Measurements from ENCODE around the gene MID1. TPM values are rescaled to one million over a fixed set of nuclear protein-coding genes. Genes with fewer than 3 reads are reported as not detected.

The MID1 gene
- total RNA-seq, 1 experiment from 2014 or later, result 32.4 TPM

DNA sequence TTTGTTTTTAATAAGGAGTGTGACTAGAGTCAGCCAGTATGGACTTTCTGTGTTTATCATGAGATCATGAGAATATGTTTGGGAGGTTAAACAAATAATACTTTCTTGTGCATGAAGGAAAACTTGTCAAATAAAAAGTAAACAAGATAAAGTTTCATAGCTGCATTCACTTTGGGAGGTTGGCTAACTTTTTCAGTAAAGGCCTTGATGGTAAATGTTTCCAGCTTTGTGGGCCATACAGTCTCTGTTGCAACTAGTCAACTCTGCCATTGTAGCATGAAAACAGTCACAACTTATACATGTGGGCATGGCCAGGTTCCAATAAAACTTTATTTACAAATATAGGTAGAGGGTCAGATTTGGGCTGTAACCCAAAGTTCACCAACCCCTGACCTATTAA, 150.4 kb downstream of the MID1 start:
- Histone ChIP-seq H3K27me3 (ENCODE audit: control insufficient read depth, insufficient read depth, low read length) (no peaks in the 10 kb centered on the region), H3K4me3 (ENCODE audit: low read depth in 2 of 2, low read length in 2 of 2) (no peak overlapping the region), H3K4me1 (ENCODE audit: control insufficient read depth, insufficient read depth, low read length) (no peaks in the 10 kb centered on the region), H3K36me3 (ENCODE audit: control insufficient read depth, insufficient read depth, low read length) (peaks cover 2% of the 10 kb centered on the region; the same call in 1 of the 2 replicates), H3K9me3 (ENCODE audit: control insufficient read depth, insufficient read depth, low read depth, low read length) (no peaks in the 10 kb centered on the region), H3K27ac (ENCODE audit: low read length) (no peak overlapping the region)
- ATAC-seq (no peak), DNase-seq (ENCODE audit: low read depth, low spot score) (no peak)
- POLR2A ChIA-PET, result no interaction called here
- in situ Hi-C loops (cut with HindIII; ENCODE audit: low pct_unique_long_range_greater_than_20kb, low sequenced_read_pairs) (no loop called here), intact Hi-C loops (cut with micrococcal nuclease; ENCODE audit: unreplicated experiment) (no loop called here)
- no peak for TF ChIP-seq SIN3A (IDR thresholded peaks at IDR 0.05; ENCODE audit: borderline replicate concordance, insufficient read depth, low read depth, low read length)
- no peak for TF ChIP-seq TCF7L2 (IDR thresholded peaks at IDR 0.05; ENCODE audit: low read depth, low read length)
- TF ChIP-seq, protein P1, sequence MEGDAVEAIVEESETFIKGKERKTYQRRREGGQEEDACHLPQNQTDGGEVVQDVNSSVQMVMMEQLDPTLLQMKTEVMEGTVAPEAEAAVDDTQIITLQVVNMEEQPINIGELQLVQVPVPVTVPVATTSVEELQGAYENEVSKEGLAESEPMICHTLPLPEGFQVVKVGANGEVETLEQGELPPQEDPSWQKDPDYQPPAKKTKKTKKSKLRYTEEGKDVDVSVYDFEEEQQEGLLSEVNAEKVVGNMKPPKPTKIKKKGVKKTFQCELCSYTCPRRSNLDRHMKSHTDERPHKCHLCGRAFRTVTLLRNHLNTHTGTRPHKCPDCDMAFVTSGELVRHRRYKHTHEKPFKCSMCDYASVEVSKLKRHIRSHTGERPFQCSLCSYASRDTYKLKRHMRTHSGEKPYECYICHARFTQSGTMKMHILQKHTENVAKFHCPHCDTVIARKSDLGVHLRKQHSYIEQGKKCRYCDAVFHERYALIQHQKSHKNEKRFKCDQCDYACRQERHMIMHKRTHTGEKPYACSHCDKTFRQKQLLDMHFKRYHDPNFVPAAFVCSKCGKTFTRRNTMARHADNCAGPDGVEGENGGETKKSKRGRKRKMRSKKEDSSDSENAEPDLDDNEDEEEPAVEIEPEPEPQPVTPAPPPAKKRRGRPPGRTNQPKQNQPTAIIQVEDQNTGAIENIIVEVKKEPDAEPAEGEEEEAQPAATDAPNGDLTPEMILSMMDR (IDR thresholded peaks at IDR 0.05), result no peak
- TF ChIP-seq, protein P2, sequence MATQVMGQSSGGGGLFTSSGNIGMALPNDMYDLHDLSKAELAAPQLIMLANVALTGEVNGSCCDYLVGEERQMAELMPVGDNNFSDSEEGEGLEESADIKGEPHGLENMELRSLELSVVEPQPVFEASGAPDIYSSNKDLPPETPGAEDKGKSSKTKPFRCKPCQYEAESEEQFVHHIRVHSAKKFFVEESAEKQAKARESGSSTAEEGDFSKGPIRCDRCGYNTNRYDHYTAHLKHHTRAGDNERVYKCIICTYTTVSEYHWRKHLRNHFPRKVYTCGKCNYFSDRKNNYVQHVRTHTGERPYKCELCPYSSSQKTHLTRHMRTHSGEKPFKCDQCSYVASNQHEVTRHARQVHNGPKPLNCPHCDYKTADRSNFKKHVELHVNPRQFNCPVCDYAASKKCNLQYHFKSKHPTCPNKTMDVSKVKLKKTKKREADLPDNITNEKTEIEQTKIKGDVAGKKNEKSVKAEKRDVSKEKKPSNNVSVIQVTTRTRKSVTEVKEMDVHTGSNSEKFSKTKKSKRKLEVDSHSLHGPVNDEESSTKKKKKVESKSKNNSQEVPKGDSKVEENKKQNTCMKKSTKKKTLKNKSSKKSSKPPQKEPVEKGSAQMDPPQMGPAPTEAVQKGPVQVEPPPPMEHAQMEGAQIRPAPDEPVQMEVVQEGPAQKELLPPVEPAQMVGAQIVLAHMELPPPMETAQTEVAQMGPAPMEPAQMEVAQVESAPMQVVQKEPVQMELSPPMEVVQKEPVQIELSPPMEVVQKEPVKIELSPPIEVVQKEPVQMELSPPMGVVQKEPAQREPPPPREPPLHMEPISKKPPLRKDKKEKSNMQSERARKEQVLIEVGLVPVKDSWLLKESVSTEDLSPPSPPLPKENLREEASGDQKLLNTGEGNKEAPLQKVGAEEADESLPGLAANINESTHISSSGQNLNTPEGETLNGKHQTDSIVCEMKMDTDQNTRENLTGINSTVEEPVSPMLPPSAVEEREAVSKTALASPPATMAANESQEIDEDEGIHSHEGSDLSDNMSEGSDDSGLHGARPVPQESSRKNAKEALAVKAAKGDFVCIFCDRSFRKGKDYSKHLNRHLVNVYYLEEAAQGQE (IDR thresholded peaks at IDR 0.05; ENCODE audit: insufficient read depth in 1 of 2, low read depth in 2 of 2, low read length in 1 of 2), result no peak
- no peak for TF ChIP-seq POLR2AphosphoS5 (IDR thresholded peaks at IDR 0.05; ENCODE audit: low read depth, low read length)
- BruUV-seq (replicated peaks), result no TSS peak
- CTCF ChIA-PET, result no interaction called here

DNA sequence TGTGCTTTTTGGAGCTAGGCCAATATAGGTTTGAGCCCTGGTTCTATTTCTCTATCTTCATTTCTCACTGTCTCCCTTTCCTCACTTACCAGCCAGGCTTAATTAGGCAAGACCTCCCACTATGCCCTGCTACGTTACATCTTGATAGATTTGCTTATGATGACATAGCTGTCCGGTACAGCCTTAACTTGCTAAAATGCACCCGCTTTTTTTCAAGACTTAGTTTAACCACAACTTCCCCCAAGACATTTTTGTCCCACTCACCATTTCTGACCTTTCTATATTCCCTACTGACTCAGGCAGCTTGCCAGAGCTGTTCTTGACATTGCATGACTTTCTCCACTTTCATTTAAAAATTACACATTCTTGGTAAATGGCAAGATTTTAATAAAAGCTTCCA, 152.6 kb downstream of the MID1 start:
- TF ChIP-seq POLR2AphosphoS5 (IDR thresholded peaks at IDR 0.05; ENCODE audit: low read depth, low read length) (no peak), TCF7L2 (IDR thresholded peaks at IDR 0.05; ENCODE audit: low read depth, low read length) (no peak), SIN3A (IDR thresholded peaks at IDR 0.05; ENCODE audit: borderline replicate concordance, insufficient read depth, low read depth, low read length) (no peak)
- TF ChIP-seq, protein P2 (IDR thresholded peaks at IDR 0.05; ENCODE audit: insufficient read depth in 1 of 2, low read depth in 2 of 2, low read length in 1 of 2), result no peak
- TF ChIP-seq, protein P1 (IDR thresholded peaks at IDR 0.05), result no peak
- Histone ChIP-seq H3K27me3 (ENCODE audit: control insufficient read depth, insufficient read depth, low read length) (no peaks in the 10 kb centered on the region), H3K36me3 (ENCODE audit: control insufficient read depth, insufficient read depth, low read length) (peaks cover 2% of the 10 kb centered on the region; the same call in 1 of the 2 replicates), H3K9me3 (ENCODE audit: control insufficient read depth, insufficient read depth, low read depth, low read length) (no peaks in the 10 kb centered on the region), H3K27ac (ENCODE audit: low read length) (no peak overlapping the region), H3K4me3 (ENCODE audit: low read depth in 2 of 2, low read length in 2 of 2) (no peak overlapping the region), H3K4me1 (ENCODE audit: control insufficient read depth, insufficient read depth, low read length) (no peaks in the 10 kb centered on the region)
- ATAC-seq (no peak), DNase-seq (ENCODE audit: low read depth, low spot score) (no peak)
- ChIA-PET POLR2A (no interaction called here), CTCF (no interaction called here)
- intact Hi-C loops (cut with micrococcal nuclease; ENCODE audit: unreplicated experiment) (no loop called here), in situ Hi-C loops (cut with HindIII; ENCODE audit: low pct_unique_long_range_greater_than_20kb, low sequenced_read_pairs) (no loop called here)
- BruUV-seq (replicated peaks), result no TSS peak
